Right lobe of liver (tissue), 6 donors: Measurements from ENCODE around the gene AIDA. TPM values are rescaled to one million over a fixed set of nuclear protein-coding genes. Genes with fewer than 3 reads are reported as not detected.

ENCODE experiments used
- ATAC-seq, 4 donors: fragments of 200-7000 bp; cut with Tn5 transposase; one replicate each; pipeline ENCODE4 v1.9.1; 2020; ENCODE audit warnings: mild to moderate bottlenecking in 4 of 4, moderate library complexity in 4 of 4
- DNase-seq, 3 donors: peaks; one replicate each; pipeline ENCODE4 v3.0.0-alpha.2; 2020
- H3K27ac ChIP-seq, 3 donors: fragments of 200-600 bp; one replicate each; pipeline ENCODE4 v1.8.0; 2022
- H3K27me3 ChIP-seq, 2 donors: fragments of 200-600 bp; one replicate each; pipeline ENCODE4 v1.8.0; 2022
- H3K36me3 ChIP-seq, 4 donors: fragments of 200-600 bp; sonication (generic) in 1 of 4; one replicate each; pipeline versions ENCODE4 v1.5.1 to v1.8.0; 2017 to 2022; ENCODE audit warnings: control low read depth in 1 of 4
- H3K4me1 ChIP-seq, 4 donors: fragments of 200-600 bp; sonication (generic) in 1 of 4; one replicate each; pipeline versions ENCODE4 v1.5.1 to v1.8.0; 2017 to 2022; ENCODE audit warnings: control low read depth in 1 of 4
- H3K4me3 ChIP-seq, 3 donors: fragments of 200-600 bp; one replicate each; pipeline ENCODE4 v1.8.0; 2022
- H3K9me3 ChIP-seq, 4 donors: fragments of 200-600 bp; sonication (generic) in 1 of 4; one replicate each; pipeline versions ENCODE4 v1.5.1 to v1.8.0; 2017 to 2022; ENCODE audit warnings: control low read depth in 1 of 4
- POLR2A ChIP-seq: fragments of 450-650 bp; IDR thresholded peaks from one replicate; pipeline ENCODE4 v1.6.1; 2017; ENCODE audit warnings: antibody characterized with exemption, mild to moderate bottlenecking
- WGBS: methylation state at CpG from one replicate; pipeline ENCODE4 v1.1.6; 2018; ENCODE audit warnings: low coverage, low lambda C conversion rate; ENCODE audit not compliant: insufficient coverage; ENCODE audit errors: missing lambda C conversion rate; 5-methylcytosine and 5-hydroxymethylcytosine counted together
- intact Hi-C, 2 donors: fragments of 100-400 bp; cut with DNase I; formaldehyde crosslinking; loops; one replicate each; pipeline versions ENCODE4 v1.11.2 to v1.14.1; 2022
- total RNA-seq, 6 experiments: library from RNA; depleted of rRNA in 2 of 6; stranded (reverse); fragments of >200 nt in 2 of 6; fragmentation: NEBNext Ultra II Directional in 3 of 6; extraction: Animal tissue kit (Norgen Biotek cat#: 25700) in 3 of 6; gene quantifications; one replicate each; pipeline versions ENCODE4 v1.1.0 to v1.2.4, GENCODE V29; 2016 to 2023
- TF ChIP-seq, protein P1 (sequence below), 4 donors: fragments of 200-600 bp in 3 of 4; fragments of 450-650 bp in 1 of 4; IDR thresholded peaks; one replicate each; pipeline versions ENCODE4 v1.5.1 to v1.8.0; 2016 to 2022; ENCODE audit warnings: antibody characterized with exemption in 4 of 4, mild to moderate bottlenecking in 2 of 4
- donor health status: DM: no; HTN: yes; CAD: no.
- donor health status: DM: no; HTN: no; CAD: no.
- donor health status: DM: no; HTN: no; CAD: no.
- donor health status: DM: no; HTN: yes; CAD: no.
- donor health status: DM: no; HTN: yes; CAD: no.

Gene AIDA
- total RNA-seq, 6 experiments from 2014 or later = 23.9 to 35.2 (median 29.8) TPM

DNA sequence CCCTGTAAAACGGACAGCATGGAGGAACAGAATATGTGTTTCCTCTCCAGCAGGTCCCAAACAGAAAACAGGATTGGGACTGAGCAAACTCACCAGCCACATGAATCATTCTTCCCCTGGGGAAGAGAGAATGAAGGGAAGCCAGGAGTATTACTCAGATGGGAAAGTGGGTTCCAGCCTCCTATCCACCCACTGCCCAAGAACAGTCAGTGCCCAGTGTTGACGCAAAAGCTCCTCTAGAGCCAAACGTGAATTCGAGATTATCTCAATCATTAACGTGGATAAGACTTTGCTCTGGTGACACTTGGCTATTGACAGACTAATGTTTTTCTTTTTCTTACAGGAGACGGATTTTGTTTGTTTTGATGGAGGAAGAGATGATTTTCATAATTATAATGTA is 85.1 kb downstream of the AIDA start:
- peak overlapping the region in 2 of 3 donors; percentile 27 to 33 for H3K27ac ChIP-seq
- peak; percentile 60 to 93 (median 81) for ATAC-seq
- H3K4me1 ChIP-seq = peaks cover 0 to 18% (median 4%) of the 10 kb centered on the region in 4 donors
- WGBS = 34% methylated on average over 6 of the region's 6 CpGs
- no peaks in the 10 kb centered on the region for H3K9me3 ChIP-seq
- peaks cover 0 to 57% (median 9%) of the 10 kb centered on the region in 4 donors for H3K36me3 ChIP-seq
- TF ChIP-seq, protein P1, sequence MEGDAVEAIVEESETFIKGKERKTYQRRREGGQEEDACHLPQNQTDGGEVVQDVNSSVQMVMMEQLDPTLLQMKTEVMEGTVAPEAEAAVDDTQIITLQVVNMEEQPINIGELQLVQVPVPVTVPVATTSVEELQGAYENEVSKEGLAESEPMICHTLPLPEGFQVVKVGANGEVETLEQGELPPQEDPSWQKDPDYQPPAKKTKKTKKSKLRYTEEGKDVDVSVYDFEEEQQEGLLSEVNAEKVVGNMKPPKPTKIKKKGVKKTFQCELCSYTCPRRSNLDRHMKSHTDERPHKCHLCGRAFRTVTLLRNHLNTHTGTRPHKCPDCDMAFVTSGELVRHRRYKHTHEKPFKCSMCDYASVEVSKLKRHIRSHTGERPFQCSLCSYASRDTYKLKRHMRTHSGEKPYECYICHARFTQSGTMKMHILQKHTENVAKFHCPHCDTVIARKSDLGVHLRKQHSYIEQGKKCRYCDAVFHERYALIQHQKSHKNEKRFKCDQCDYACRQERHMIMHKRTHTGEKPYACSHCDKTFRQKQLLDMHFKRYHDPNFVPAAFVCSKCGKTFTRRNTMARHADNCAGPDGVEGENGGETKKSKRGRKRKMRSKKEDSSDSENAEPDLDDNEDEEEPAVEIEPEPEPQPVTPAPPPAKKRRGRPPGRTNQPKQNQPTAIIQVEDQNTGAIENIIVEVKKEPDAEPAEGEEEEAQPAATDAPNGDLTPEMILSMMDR (IDR thresholded peaks at IDR 0.05) = no peak
- TF ChIP-seq POLR2A = no peak
- H3K4me3 ChIP-seq = no peak overlapping the region
- H3K27me3 ChIP-seq = no peaks in the 10 kb centered on the region
- DNase-seq = peak in 1 of 3 donors; percentile 54
- intact Hi-C loops = no loop called here

DNA sequence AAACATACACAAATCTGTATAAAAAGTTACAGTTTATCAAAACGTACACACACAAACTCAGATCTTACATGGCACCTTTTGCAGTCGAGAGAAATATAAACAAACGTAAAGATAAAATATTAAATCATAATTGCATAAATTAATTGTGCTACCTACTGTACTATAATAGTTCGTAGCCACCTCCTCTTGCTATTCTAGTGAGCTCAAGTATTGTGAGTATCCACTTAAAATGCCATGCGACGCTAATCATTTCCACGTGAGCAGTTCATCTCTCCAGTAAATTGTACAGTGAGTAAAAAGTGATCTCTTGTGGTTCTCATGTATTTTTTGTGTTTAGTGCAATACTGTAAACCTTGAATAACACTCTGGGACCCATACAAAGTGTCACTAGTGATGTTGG is 88.1 kb downstream of the AIDA start:
- H3K4me3 ChIP-seq = no peak overlapping the region
- no peaks in the 10 kb centered on the region for H3K9me3 ChIP-seq
- no peak overlapping the region for H3K27ac ChIP-seq
- intact Hi-C loops = no loop called here
- ATAC-seq (no peak), DNase-seq (no peak)
- no peaks in the 10 kb centered on the region for H3K27me3 ChIP-seq
- 94% methylated on average over 7 of the region's 7 CpGs for WGBS
- H3K36me3 ChIP-seq = peaks cover 0 to 63% (median 5%) of the 10 kb centered on the region in 4 donors
- H3K4me1 ChIP-seq = peaks cover 0 to 20% (median 7%) of the 10 kb centered on the region in 4 donors
- no peak for TF ChIP-seq POLR2A
- TF ChIP-seq, protein P1 (IDR thresholded peaks at IDR 0.05) = no peak

DNA sequence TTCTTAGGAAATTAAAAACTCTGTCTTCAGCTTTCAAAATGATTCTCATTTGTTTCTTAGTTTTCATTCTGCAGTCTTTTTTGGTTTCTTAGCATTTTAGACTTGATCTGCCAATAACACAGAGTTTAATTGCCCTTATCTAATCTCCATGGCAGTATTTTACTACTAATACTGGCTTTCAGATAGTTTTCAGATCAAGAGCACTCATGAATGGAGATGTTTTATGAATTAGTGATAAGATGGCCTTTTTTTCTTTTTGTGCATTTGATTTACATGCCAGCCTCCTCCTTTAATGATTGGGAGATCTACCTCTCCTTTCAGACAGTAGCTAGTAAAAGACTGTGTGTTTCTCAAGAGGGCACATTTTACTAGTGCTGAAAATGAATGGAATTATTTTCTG is 88.8 kb downstream of the AIDA start:
- Histone ChIP-seq H3K36me3 (peaks cover 0 to 58% (median 5%) of the 10 kb centered on the region in 4 donors), H3K27me3 (no peaks in the 10 kb centered on the region), H3K27ac (no peak overlapping the region), H3K4me3 (no peak overlapping the region), H3K9me3 (no peaks in the 10 kb centered on the region), H3K4me1 (peaks cover 0 to 25% (median 8%) of the 10 kb centered on the region in 4 donors)
- no peak for DNase-seq
- intact Hi-C loops = no loop called here
- TF ChIP-seq POLR2A = no peak
- TF ChIP-seq, protein P1 (IDR thresholded peaks at IDR 0.05) = no peak
- no peak for ATAC-seq

DNA sequence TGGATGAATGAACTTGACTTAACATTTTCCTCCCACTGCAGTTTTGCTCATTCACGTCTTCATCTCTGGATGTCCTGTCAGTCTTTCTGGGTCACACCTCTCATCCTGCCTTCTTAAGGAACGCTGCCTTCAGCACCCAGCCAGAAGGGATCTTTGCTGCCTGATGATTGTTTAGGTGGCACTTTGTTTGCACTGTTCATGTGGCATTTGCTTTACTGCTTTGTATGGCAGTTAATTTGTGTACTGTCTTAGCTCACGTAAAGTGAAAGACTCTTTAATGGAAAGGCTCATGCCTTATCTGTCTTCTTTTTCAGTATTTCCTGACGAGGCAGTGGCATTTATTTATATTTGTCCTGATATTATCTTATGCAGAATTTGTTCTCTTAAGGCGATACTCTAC is 89.5 kb downstream of the AIDA start:
- Histone ChIP-seq H3K27ac (no peak overlapping the region), H3K27me3 (no peaks in the 10 kb centered on the region), H3K36me3 (peaks cover 0 to 52% (median 3%) of the 10 kb centered on the region in 4 donors), H3K4me3 (no peak overlapping the region), H3K9me3 (no peaks in the 10 kb centered on the region), H3K4me1 (peaks cover 0 to 25% (median 8%) of the 10 kb centered on the region in 4 donors)
- intact Hi-C loops = no loop called here
- ATAC-seq (no peak), DNase-seq (no peak)
- WGBS = 90% methylated on average over 5 of the region's 5 CpGs
- no peak for TF ChIP-seq POLR2A
- TF ChIP-seq, protein P1 (IDR thresholded peaks at IDR 0.05) = no peak

DNA sequence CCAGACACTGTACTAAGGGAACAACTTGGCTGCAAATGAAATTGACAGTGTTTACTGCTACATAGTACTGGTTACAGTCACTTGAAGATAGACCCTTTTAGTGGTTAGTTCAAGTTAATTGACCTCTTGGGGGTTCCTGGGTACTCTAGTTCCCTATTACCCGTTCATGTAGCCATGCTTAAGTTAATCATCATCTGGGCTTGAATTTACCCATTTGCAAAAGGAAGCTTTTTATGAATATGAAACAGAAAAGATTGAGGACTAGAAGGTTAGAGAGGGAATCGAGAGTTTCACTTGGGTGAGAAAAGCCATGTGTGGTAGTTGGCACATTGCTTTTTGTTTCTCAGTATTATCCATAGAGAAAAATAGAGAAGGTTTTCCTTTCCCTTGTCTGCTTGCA is 91.7 kb downstream of the AIDA start:
- no peaks in the 10 kb centered on the region for H3K27me3 ChIP-seq
- TF ChIP-seq, protein P1 (IDR thresholded peaks at IDR 0.05) = no peak
- DNase-seq (no peak), ATAC-seq (no peak)
- peaks cover 0 to 30% (median 4%) of the 10 kb centered on the region in 4 donors for H3K4me1 ChIP-seq
- no peak overlapping the region for H3K27ac ChIP-seq
- intact Hi-C loops = no loop called here
- H3K4me3 ChIP-seq = no peak overlapping the region
- no peaks in the 10 kb centered on the region for H3K9me3 ChIP-seq
- peaks cover 0 to 38% (median 2%) of the 10 kb centered on the region in 4 donors for H3K36me3 ChIP-seq
- 88% methylated on average over 2 of the region's 2 CpGs for WGBS
